NOMO-1 treated with DMSO at 0.1 percent for 48 hours (cell line): ENCODE results near the gene PVRIG.
"Not testable (repeated sequence)": the region's sequence is repeated elsewhere in the genome, so short reads cannot be mapped to it uniquely, and the experiment has no call there.

ENCODE experiments used
- DNase-seq: peaks from one replicate; lab custom pipeline; 2025; ENCODE audit not compliant: unreplicated experiment; lab: John Stamatoyannopoulos, UW

Gene PVRIG

DNA sequence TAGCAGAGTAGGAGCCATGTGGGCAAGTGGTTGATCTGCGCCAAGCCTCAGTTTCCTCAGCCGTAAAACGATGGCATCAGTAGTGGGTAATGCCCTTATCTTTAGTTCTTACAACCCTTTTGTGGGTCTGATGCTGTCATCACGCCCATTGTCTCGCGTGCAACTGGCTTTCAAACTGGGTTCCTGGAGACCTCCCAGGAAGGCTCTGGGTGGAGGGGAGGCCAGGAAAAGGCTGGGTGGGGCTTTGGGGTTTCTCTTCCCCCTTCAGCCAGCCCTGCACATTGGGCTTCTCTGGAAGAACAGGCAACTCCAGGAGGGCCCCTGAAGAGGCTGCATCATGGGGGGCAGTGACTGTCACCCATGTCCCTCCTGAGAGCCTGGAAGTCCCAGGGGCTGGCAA, 5.1 kb downstream of the PVRIG start:
- DNase-seq, result not testable (repeated sequence)

DNA sequence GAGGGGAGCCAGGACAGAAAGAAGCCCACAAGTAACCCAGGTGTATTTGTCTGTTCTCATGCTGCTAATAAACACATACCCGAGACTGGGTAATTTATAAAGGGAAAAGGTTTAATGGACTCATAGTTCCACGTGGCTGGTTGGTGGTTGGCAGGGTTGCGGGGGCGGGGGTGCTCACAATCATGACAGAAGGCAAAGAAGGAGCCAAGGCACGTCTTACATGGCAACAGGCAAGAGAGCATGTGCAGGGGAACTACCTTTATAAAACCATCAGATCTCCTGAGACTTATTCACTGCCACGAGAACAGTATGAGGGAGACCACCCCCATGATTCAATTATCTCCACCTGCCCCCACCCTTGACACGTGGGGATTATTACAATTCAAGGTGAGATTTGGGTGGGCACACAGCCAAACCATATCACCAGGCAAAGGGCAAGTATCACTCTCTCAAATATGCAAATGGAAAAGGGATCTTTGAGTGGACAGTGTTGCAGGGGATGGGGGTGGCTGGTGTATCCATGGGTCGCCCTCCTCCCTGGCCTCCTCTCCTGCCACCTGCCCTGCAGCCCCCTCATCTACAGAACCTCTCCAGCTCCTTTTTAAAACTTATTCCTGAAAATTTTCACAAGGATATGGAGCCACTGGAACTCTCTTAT, 15.0 kb downstream of the PVRIG start:
- not testable (repeated sequence) for DNase-seq

DNA sequence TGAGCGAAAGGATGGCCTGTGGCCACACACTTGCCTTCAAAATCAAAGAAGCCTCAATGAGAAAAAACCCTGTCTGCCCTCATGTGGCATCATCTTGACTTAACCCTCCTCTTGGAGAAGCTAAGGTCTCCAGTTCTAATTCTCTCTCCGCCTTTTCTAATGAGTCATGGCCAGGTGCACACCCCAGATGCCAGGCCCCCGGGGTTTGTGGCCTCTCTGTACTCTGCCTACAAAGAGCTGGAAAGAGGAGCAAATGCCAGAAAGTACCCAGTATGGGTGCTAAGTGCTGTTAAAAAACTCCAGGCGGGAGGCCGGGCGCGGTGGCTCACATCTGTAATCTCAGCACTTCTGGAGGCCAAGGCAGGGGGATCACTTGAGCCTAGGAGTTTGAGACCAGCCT, 20.2 kb downstream of the PVRIG start:
- DNase-seq, result not testable (repeated sequence)

DNA sequence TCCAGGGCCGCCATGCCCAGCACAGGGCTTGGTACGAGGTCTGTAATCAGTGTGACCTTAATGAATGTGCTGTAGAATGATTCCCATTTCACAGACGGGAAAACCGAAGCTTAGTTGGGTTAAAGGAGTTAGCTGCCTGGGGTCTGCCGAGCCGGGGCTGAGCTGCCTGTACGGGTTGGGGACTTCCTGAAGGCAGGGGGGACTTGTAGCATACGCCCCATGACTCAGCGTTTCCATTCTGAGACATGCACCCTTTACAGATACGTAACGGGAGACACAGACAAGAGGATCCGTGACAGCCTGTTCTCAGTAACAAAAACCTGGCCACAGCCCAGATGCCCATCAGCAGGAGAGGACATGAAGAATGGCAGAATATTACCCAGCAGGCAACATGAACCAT, 23.6 kb downstream of the PVRIG start:
- peak; percentile 34 for DNase-seq

DNA sequence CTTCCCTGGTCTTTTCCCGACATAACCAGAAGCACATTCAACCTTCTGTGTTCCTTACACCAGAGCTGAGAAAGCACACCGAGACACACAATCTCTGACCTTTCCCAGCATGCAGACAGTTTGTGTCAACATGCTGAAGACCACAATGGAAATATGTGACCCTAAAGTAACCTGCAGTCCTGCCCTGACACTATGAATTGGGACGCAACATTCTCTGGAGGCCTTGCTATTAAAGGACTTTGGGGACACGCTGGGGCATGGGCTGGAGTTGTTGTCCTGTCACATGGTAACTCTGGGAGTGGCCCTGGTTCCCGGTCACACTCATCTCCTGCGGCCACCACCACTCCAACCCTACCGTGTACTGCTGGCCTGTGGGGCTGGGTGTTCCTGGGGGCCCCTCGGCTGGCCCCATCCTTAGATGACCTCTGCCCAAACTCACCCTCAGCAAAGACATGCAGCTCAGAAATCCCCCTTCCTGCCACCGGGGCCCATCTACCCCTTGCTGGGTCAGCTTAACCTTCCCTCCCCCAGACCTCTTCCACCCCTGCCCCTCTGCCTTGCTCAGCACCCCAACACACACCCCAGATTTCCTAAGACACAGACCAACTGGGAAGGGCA, 25.3 kb downstream of the PVRIG start:
- DNase-seq, result not testable (repeated sequence)

DNA sequence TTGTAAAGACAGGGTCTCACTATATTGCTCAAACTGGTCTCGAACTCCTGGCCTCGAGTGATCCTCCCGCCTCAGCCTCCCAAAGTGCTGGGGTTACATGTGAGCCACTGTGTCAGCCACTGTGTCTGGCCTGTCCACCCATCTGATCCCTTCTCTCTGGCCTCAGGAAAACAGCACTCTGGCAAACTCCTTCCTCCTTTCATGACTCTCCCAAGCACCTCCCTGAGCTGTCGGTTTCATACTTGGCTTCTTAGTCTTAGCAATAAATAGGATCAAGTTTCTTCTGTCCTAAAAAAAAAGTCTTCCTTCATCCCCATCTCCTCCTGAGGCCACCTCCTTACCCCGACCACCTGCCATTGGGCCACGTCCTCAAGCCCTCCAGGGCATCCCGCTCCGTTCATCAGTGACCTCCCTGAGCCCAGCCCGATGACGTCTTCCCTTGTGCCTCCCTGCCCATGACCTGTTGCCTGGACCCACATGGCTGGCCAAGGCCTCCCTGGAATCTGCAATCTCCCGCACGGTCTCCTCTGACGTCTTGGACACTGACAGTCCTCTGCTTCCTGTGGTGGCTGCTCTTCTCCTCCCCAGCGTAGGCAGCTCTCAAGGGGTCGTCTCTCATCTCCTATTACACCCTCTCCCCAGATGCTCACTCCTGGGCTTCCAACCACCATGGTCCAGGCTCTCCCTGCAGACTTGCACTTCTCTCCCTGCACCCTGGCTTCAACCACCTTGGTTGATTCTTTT, 26.5 kb downstream of the PVRIG start:
- not testable (repeated sequence) for DNase-seq

DNA sequence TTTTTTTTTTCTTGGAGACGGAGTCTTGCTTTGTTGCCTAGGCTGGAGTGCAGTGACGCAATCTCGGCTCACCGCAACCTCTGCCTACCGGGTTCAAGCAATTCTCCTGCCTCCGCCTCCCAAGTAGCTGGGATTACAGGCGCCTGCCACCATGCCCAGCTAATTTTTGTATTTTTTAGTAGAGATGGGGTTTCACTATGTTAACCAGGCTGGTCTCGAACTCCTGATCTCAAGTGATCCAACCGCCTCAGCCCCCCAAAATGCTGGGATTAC, 27.1 kb downstream of the PVRIG start:
- DNase-seq, result not testable (repeated sequence)

DNA sequence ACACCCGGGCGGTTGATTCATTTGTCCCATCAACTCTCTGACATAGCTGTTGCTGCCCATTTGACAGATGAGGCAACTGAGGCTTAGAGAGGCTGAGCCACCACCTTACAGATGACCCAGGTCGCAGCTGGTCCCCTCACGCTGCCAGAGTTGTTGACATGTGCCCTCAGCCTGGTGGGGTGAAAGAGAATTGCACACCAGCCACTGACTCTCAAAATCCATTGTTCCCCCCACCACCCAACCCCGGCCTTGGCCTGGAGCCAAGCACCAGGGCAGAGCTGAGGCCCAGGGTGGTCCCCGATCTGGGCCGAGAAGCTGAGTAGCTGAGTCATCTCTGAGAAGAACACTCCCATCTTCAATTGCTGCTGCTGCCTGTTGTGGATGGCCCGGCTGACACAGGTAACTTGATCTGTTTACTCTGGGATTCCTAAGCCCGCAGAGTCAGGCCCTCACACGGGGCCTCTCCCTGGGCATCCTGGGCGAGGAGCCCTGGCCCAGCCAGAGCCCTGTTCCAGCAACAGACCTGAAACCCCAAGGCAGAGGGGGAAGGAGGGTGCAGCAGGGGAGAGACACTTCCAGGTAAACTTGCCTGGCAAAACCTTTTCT, 27.5 kb downstream of the PVRIG start:
- DNase-seq, result no peak

DNA sequence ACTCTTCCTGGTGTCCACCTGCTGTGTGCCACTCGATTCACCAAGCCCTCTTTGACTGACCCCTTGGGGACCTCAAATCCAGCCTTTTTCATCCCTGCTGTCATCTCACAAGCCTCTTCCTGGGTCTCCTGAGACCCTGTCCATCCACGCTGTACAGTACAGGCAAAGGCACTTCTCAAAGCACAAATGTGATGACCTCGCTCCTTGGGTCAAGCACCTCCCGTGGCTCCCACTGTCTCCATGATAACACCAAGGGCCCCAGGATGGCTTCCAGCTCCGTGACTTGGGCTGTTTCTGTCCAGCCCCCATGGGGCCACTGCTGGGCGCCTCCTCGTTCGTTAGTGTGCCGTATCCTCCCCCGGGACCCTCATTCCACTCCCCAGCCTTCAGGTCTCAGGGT, 28.7 kb downstream of the PVRIG start:
- DNase-seq, result no peak

DNA sequence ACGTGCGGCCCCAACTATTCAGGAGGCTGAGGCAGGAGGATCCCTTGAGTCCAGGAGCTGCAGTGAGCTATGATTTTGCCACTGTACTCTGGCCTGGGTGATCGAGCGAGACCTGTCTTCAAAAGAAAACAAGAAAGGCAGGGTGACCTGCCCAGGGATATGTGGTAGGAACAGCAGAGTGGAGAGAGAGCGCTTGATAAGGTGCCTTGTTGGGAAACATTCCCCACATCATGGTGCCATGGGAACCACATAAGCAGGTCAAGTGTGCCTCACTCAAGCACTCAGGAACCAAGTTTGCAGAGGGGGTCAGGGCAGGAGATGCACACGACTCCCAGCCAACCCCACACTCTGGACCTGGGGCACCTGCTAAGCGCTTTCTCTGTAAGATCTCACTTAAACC, 37.3 kb downstream of the PVRIG start:
- DNase-seq, result no peak

DNA sequence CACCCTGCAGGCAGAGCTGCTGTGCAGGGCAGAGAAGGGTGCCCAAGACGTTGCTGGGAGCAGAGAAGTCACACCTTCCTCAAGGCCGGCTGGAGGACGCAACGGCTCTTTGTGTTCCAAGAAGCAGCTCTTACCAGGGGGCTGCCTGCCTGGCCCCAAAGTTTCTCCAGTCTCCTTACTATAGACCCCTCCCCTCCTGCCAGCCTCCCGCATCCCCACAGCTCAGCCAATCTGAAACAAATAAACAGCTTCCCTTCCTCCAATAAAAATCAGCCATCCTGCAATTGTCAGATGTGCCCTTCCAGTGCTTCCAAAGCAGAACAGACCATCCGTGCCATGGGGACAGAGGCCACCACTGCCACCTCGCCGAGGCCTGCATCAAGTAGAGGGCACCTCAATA, 40.2 kb downstream of the PVRIG start:
- DNase-seq, result not testable (repeated sequence)

DNA sequence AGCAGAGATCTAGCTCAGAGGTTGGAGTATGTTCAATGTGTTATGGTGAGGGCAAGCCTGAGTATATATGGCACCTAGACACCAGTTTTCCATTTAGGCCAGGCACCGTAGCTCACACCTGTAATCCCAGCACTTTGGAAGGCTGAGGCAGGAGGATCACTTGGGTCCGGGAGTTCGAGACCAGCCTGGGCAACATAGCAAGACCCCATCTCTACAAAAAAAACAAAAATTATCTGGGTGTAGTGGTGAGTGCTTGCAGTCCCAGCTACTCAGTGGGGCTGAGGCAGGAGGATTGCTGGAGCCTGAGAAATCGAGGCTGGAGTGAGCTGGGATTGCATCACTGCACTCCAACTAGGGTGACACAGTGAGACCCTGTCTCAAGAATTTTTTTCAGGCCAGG, 43.1 kb downstream of the PVRIG start:
- DNase-seq, result not testable (repeated sequence)

DNA sequence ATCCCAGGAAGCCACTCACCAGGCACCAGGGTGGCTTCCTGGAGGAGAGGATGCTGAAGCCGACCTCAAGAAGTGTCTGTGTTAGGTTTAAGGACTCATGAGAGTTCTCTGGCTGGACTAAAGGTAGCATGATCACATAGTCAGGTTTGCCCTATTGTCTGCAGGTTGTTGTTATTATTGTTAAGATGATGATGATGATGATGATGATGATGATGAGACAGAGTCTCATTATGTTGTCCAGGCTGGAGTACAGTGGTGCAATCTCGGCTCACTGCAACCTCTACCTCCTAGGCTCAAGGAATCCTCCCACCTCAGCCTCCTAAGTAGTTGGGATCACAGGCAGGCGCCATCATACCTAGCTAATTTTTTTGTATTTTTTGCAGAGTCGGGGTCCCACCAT, 44.5 kb downstream of the PVRIG start:
- not testable (repeated sequence) for DNase-seq

DNA sequence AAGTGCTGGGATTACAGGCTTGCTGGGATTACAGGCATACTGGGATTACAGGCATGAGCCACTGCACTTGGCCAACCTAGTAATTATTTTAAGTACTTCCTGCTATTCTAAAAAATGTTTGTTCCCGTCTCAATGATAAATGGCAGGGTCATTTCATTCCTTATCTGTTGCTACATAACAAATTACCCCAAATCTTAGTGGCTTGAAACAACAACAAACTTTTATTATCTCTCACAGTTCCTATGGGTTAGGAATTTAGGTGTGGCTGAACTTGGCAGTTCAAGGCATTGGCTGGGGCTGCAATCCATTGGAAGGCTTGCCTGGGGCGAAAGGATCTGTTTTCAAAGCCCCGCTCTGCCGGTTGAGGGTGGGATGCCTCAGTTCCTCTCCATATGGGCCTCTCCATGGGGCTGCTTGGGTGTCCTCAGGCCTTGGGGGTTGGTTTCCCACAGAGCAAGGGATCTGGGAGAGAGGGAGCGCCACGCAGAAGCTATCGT, 45.0 kb downstream of the PVRIG start:
- DNase-seq, result peak; percentile 43

DNA sequence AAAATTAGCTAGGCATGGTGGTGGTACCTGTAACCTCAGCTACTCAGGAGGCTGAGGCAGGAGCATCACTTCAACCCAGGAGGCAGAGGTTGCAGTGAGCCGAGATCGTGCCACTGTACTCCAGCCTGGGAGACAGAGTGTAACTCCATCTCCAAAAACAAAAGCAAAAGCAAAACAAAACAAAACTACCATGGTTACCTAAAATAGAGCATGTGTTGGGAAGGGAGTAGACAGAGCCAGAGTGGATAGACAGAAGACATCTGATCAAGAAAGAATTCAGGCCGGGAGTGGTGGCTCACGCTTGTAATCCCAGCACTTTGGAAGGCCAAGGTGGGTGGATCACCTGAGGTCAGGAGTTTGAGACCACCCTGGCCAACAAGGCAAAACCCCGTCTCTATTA, 46.1 kb downstream of the PVRIG start:
- not testable (repeated sequence) for DNase-seq

DNA sequence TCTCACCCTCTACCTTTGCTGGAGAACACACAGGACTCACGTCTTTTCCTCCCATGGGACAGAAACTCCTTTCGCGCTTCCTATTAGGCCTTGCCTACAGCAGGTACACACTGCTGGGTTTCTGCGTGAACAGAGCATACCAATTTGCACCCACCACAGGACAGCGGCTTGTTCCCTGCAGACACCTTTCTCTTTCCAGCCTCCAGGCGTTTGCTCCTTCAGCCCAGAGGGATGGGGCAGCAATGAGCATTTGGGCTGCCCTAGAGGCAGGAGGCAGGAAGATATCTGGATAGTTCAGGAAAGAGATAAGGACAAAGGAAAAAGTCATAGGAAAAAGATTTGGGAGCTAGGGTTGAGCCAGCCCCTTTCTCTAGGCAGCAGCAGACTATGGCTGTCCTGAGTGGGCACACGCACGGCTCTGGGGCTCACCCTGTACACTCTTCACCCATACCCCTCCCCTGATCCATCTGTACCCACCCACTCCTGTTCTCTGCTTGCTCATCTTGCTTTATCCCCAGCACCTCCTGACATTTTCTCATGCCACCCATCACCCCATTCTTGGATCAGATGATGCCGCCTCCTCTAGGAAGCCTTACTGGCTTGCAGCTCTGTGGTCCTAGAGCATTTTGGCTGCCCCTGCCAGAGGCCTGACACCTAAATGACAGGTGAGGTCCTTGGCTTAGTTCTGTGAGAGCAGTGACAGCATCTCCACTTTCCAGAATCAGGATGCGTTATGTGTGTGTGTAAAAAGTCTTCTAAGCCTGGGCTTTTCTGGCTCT, 47.0 kb downstream of the PVRIG start:
- no peak for DNase-seq

DNA sequence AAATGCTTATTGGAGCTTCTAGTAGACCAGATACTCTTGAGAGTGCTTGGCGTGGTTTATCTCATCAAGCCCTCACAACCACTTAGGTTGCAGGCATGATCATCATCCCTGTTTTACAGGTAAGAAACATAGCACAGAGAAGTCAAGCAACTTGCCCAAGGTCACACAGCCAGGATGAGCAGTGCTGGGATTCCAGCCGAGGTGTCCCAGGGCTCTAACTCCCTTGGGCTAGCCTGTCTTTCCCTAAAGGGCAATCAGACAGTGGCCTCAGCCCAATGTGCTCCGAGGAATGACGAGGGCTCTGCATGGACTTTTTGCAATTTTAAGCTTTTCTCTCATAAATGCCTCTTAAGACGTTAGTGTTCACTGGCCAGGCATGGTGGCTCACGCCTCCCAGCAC, 47.9 kb downstream of the PVRIG start:
- DNase-seq, result no peak

DNA sequence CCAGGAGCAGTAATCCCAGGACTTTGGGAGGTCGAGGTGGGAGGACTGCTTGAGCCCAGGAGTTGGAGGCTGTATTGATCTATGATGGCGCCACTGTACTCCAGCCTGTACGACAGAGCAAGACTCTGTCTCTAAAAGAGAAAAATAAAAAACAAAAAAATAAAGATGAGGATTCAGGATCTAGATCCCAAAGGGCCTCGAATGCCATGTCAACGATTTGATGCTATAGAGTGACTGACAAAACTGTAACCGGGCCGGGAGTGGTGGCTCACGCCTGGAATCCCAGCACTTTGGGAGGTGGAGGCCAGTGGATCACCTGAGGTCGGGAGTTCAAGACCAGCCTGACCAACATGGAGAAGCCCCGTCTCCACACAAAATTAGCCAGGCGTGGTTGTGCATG, 49.1 kb downstream of the PVRIG start:
- not testable (repeated sequence) for DNase-seq

DNA sequence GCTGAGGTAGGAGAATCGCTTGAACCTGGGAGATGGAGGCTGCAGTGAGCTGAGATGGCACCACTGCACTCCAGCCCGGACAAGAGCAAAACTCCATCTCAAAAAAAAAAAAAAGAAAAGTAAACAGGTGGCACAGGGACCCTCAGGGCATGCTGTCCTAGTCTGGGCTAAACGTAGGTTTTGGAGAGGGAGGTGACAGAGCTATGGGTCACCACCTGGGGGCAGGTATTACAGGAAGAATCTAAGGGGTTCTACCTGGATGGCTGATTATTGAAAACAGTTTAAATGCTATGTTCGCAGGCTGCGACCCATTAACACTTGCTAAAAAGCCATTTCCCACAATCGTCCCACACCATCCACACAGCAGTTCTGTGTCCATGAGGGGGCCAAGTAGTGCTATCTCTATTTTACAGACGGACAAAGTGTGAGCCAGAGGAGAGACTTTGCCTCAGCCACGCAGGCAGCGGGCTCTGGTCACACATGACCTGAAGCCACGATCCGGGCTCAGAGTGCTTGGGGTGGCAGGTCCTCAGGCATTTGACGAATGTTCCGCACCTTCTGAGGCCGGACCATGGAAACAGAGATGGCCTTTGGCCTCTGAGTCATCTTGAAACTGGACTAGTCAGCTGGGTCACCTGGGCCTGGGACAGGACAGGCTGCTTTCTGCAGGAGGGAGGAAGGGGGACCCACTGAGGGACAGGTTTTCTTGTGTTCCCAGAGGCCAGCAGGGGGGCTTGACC, 49.7 kb downstream of the PVRIG start:
- not testable (repeated sequence) for DNase-seq
